ENCODE measurements around the gene PWWP2B. TPM values are rescaled to one million over a fixed set of nuclear protein-coding genes. Genes with fewer than 3 reads are reported as not detected.
"Not testable (repeated sequence)": the region's sequence is repeated elsewhere in the genome, so short reads cannot be mapped to it uniquely, and the experiment has no call there.

The PWWP2B gene
- total and polyA plus RNA-seq, 2 of the 13 experiments (the other 11 are each of a cell fraction or from before 2014, with no cell fraction given): 2.3 to 4.7 TPM

DNA sequence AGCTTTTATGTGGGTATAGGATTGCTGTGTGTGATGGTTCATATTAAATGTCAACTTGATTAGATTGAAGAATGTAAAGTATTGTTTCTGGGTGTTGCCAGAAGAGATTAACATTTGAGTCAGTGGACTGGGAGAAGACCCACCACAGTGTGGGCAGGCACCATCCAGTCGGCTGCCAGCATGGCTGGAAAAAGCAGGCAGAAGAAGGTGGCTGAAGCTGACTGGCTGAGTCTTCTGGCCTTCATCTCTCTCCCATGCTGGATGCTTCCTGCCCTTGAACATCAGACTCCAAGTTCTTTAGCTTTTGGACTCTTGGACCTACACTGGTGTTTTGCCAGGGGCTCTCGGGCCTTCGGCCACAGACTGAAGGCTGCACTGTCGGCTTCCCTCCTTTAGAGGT, 16.0 kb upstream of the PWWP2B start:
- H3K9me3 ChIP-seq (ENCODE audit: low read length); H4K20me1 ChIP-seq (ENCODE audit: insufficient read depth, low read length); FAIRE-seq; CTCF ChIA-PET (ENCODE audit: low intra/inter-chr PET ratio, low total read pairs); H2AFZ ChIP-seq (ENCODE audit: low read length); H3K79me2 ChIP-seq (ENCODE audit: insufficient read depth, low read length); DNase-seq (ENCODE audit: low spot score); POLR2A ChIA-PET; intact Hi-C loops (cut with micrococcal nuclease; ENCODE audit: unreplicated experiment); H3K9ac ChIP-seq (ENCODE audit: insufficient read depth, low read depth, low read length); H3K4me3 ChIP-seq (replicated peaks in 1 of 3; ENCODE audit: insufficient read depth in 1 of 3, low read depth in 2 of 3, low read length in 3 of 3); BruUV-seq (replicated peaks); ATAC-seq; H3K27ac ChIP-seq (ENCODE audit: extremely low read length, insufficient read depth, low read length); H3K4me2 ChIP-seq (ENCODE audit: low read depth, low read length); H3K36me3 ChIP-seq (replicated peaks in 1 of 2; ENCODE audit: control insufficient read depth in 1 of 2, insufficient read depth in 2 of 2, low read length in 2 of 2): not testable (repeated sequence)
- 0 out of 2 replicates have a peak, but pooled peaks have one; percentile 18 for TF ChIP-seq HNF4A (CRISPR knock-in tag; IDR thresholded peaks at IDR 0.05)
- in situ Hi-C loops (cut with HindIII; ENCODE audit: extremely low pct_ligation_motif_present, low pct_unique_long_range_greater_than_20kb): loop anchor here (10.0 kb wide), 1 partner anchor 254 kb away; no protein-coding TSS in a partner anchor
- H3K4me1 ChIP-seq (ENCODE audit: insufficient read depth, low read length): peaks cover 49% of the 10 kb centered on the region
- H3K27me3 ChIP-seq (ENCODE audit: control insufficient read depth in 1 of 2, insufficient read depth in 2 of 2, low read length in 2 of 2): peaks cover 3 to 33% of the 10 kb centered on the region in 2 experiments; a peak in 2 of 5 replicates
- 37% methylated on average over 4 of the region's 4 CpGs for WGBS (ENCODE audit: low lambda C conversion rate)

DNA sequence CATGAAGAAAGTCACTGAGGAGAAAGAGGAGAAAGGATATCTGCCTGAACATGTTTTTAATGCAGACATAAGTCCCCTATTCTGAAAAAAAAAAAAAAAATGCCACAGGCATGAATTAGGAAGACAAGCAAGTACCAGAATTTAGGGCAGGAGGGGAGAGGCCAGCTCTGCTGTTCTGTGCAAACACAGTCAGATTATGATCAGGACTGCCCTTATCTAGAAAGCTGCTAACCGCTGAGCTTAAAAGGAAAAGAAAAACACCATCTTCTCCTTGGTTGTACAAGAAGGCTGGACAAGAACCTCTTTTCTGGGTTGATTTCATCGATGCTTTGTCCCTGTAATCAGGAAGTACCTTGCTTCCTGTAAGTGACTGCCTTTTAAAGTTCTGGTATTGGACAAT, 15.3 kb upstream of the PWWP2B start:
- H3K79me2 ChIP-seq (ENCODE audit: insufficient read depth, low read length): no peaks in the 10 kb centered on the region
- DNase-seq (ENCODE audit: low spot score) (no peak), FAIRE-seq (no peak), ATAC-seq (no peak)
- H2AFZ ChIP-seq (ENCODE audit: low read length): no peak overlapping the region
- no peak overlapping the region for H3K9ac ChIP-seq (ENCODE audit: insufficient read depth, low read depth, low read length)
- no TSS peak for BruUV-seq (replicated peaks)
- H4K20me1 ChIP-seq (ENCODE audit: insufficient read depth, low read length): no peaks in the 10 kb centered on the region
- TF ChIP-seq MBD4 (IDR thresholded peaks at IDR 0.05; ENCODE audit: borderline replicate concordance, low read length): no peak
- TF ChIP-seq SYNCRIP (IDR thresholded peaks at IDR 0.05; ENCODE audit: insufficient read depth, low read depth, low read length): no peak
- no peak for TF ChIP-seq HMGA1 (CRISPR knock-in tag; conservative IDR thresholded peaks at IDR 0.05)
- TF ChIP-seq SCMH1 (CRISPR knock-in tag; IDR thresholded peaks at IDR 0.05; ENCODE audit: borderline replicate concordance): no peak
- TF ChIP-seq SALL2 (CRISPR knock-in tag; IDR thresholded peaks at IDR 0.05): no peak
- TF ChIP-seq ZMYM2 (CRISPR knock-in tag; IDR thresholded peaks at IDR 0.05): no peak
- no peak for TF ChIP-seq NRL (CRISPR knock-in tag; IDR thresholded peaks at IDR 0.05; ENCODE audit: borderline replicate concordance)
- no peak for TF ChIP-seq ZNF7 (CRISPR knock-in tag; IDR thresholded peaks at IDR 0.05)
- no peak for TF ChIP-seq ZSCAN21 (CRISPR knock-in tag; IDR thresholded peaks at IDR 0.05; ENCODE audit: borderline replicate concordance)
- TF ChIP-seq ZBTB7B (CRISPR knock-in tag; IDR thresholded peaks at IDR 0.05): no peak
- TF ChIP-seq ZNF446 (CRISPR knock-in tag; IDR thresholded peaks at IDR 0.05): no peak
- no peak for TF ChIP-seq PAF1 (CRISPR knock-in tag; IDR thresholded peaks at IDR 0.05)
- no peak for TF ChIP-seq ZNF484 (CRISPR knock-in tag; IDR thresholded peaks at IDR 0.05; ENCODE audit: borderline replicate concordance, low read depth)
- TF ChIP-seq, protein P1, sequence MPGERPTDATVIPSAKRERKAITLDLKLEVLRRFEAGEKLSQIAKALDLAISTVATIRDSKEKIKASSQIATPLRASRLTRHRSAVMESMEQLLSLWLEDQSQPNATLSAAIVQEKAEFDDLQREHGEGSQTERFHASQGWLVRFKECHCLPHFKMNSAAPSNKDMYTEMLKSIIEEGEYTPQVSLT (CRISPR knock-in tag; IDR thresholded peaks at IDR 0.05; ENCODE audit: borderline replicate concordance, low read depth): no peak
- ChIA-PET POLR2A (no interaction called here), CTCF (ENCODE audit: low intra/inter-chr PET ratio, low total read pairs) (no interaction called here)
- H3K27ac ChIP-seq (ENCODE audit: extremely low read length, insufficient read depth, low read length): no peak overlapping the region
- no peak overlapping the region for H3K4me2 ChIP-seq (ENCODE audit: low read depth, low read length)
- H3K9me3 ChIP-seq (ENCODE audit: low read length): no peaks in the 10 kb centered on the region
- WGBS (ENCODE audit: low lambda C conversion rate): 27% methylated on average over 2 of the region's 2 CpGs
- H3K4me3 ChIP-seq (replicated peaks in 1 of 3; ENCODE audit: insufficient read depth in 1 of 3, low read depth in 2 of 3, low read length in 3 of 3): no peak overlapping the region
- H3K4me1 ChIP-seq (ENCODE audit: insufficient read depth, low read length): peaks cover 42% of the 10 kb centered on the region
- in situ Hi-C loops (cut with HindIII; ENCODE audit: extremely low pct_ligation_motif_present, low pct_unique_long_range_greater_than_20kb): loop anchor here (10.0 kb wide), 1 partner anchor 253 kb away; no protein-coding TSS in a partner anchor
- intact Hi-C loops (cut with micrococcal nuclease; ENCODE audit: unreplicated experiment): no loop called here
- H3K36me3 ChIP-seq (replicated peaks in 1 of 2; ENCODE audit: control insufficient read depth in 1 of 2, insufficient read depth in 2 of 2, low read length in 2 of 2): no peaks in the 10 kb centered on the region
- H3K27me3 ChIP-seq (ENCODE audit: control insufficient read depth in 1 of 2, insufficient read depth in 2 of 2, low read length in 2 of 2): peaks cover 3 to 34% of the 10 kb centered on the region in 2 experiments; a peak in 2 of 5 replicates
